ENCODE results near the gene DDX25. TPM values are rescaled to one million over a fixed set of nuclear protein-coding genes. Genes with fewer than 3 reads are reported as not detected.

The DDX25 gene
- total and polyA plus RNA-seq, 2 of the 4 experiments (the other 2 are of a cell fraction), result under 0.01 TPM; not detected in 1

- no peak overlapping the region for H3K4me3 ChIP-seq (ENCODE audit: insufficient read depth, low read depth, low read length)
- in situ Hi-C loops (cut with MboI; ENCODE audit: low sequenced_read_pairs) (no loop called here), dilution Hi-C loops (cut with HindIII; ENCODE audit: low sequenced_read_pairs, unreplicated experiment) (no loop called here), intact Hi-C loops (cut with micrococcal nuclease) (no loop called here)
- no peaks in the 10 kb centered on the region for H3K36me3 ChIP-seq (ENCODE audit: control insufficient read depth, insufficient read depth, low read length)
- H3K27ac ChIP-seq (ENCODE audit: insufficient read depth, low read length), result no peak overlapping the region
- no peak overlapping the region for H4K5ac ChIP-seq (ENCODE audit: low read depth, low read length)
- no peak for ATAC-seq (ENCODE audit: low read depth)
- WGBS, 2 experiments (ENCODE audit: extremely low coverage in 2 of 2, insufficient read length in 1 of 2), result 100% methylated on average over 1 of the region's 4 CpGs; no CpG with 5 or more reads in 1 of the 2 experiments
- no peaks in the 10 kb centered on the region for H3K9me1 ChIP-seq (ENCODE audit: insufficient read depth, low read length)
- H3K23ac ChIP-seq (ENCODE audit: low read depth, low read length), result no peak overlapping the region
- H2BK120ac ChIP-seq (ENCODE audit: low read depth, low read length), result no peak overlapping the region
- no peak overlapping the region for H2BK5ac ChIP-seq (ENCODE audit: low read depth, low read length, poor library complexity, severe bottlenecking)
- no peak overlapping the region for H3K9ac ChIP-seq (ENCODE audit: low read depth, low read length)
- no peak overlapping the region for H4K91ac ChIP-seq (ENCODE audit: insufficient read depth, low read depth, low read length)
- no TSS peak for BruUV-seq (replicated peaks)
- H2BK15ac ChIP-seq (ENCODE audit: low read depth, low read length), result no peak overlapping the region
- H3K4me1 ChIP-seq (ENCODE audit: control insufficient read depth, insufficient read depth, low read length), result no peaks in the 10 kb centered on the region; the same call in 1 of the 2 replicates
- H4K20me1 ChIP-seq (ENCODE audit: insufficient read depth, low read length), result no peaks in the 10 kb centered on the region
- H3K9me3 ChIP-seq (ENCODE audit: control insufficient read depth, insufficient read depth, low read length), result no peaks in the 10 kb centered on the region
- DNase-seq, result no peak
- no peak overlapping the region for H4K8ac ChIP-seq (ENCODE audit: low read depth in 2 of 2, low read length in 2 of 2)
- TF ChIP-seq NFE2L2 (IDR thresholded peaks at IDR 0.05; ENCODE audit: low read depth, low read length) (no peak), FOS (IDR thresholded peaks at IDR 0.05; ENCODE audit: low read depth, low read length) (no peak), RFX5 (IDR thresholded peaks at IDR 0.05; ENCODE audit: low read depth, low read length) (no peak), CTCF (conservative IDR thresholded peaks at IDR 0.05; ENCODE audit: low read depth, low read length) (no peak), POLR2A (IDR thresholded peaks at IDR 0.05; ENCODE audit: low read depth, low read length) (no peak), SMC3 (IDR thresholded peaks at IDR 0.05; ENCODE audit: low read depth, low read length) (no peak)
- H2AK5ac ChIP-seq (ENCODE audit: low read depth, low read length), result no peak overlapping the region
- no peak overlapping the region for H2AK9ac ChIP-seq (replicated peaks; ENCODE audit: low read depth, low read length, poor library complexity)
- H3K14ac ChIP-seq (replicated peaks; ENCODE audit: low read depth, low read length), result no peak overlapping the region
- ChIA-PET POLR2A (ENCODE audit: unreplicated experiment) (no interaction called here), CTCF (interaction anchor here (0.6 kb wide), 1 partner anchor 16 kb away, joined by 4 read pairs; no protein-coding TSS in a partner anchor)
- H3K79me1 ChIP-seq (ENCODE audit: low read depth in 1 of 2, low read length in 2 of 2), result no peaks in the 10 kb centered on the region
- H3K4ac ChIP-seq (ENCODE audit: low read depth, low read length), result no peak overlapping the region
- no peak overlapping the region for H2BK20ac ChIP-seq (ENCODE audit: low read depth, low read length)
- H2AFZ ChIP-seq (replicated peaks; ENCODE audit: low read length, poor library complexity), result no peak overlapping the region
- peaks cover 22% of the 10 kb centered on the region for H3K27me3 ChIP-seq (ENCODE audit: control insufficient read depth, insufficient read depth, low read length)
- no peak overlapping the region for H3K4me2 ChIP-seq (ENCODE audit: low read depth, low read length)
- no peak overlapping the region for H3K56ac ChIP-seq (ENCODE audit: extremely low read depth, insufficient read depth, low read length)
- no peak overlapping the region for H3K18ac ChIP-seq (ENCODE audit: low read depth, low read length)
Measured at GRCh38 chr11:125940145-125940544, 35.8 kb downstream of the DDX25 start.

Data from IMR-90 (cell line).